Effector memory CD8-positive, alpha-beta T cell (primary cell): ENCODE measurements around the gene HDAC10.
A peak's percentile ranks its signal among the peaks of the same experiment; 100 is the strongest.

Source experiments
- ATAC-seq: fragments of 150-1000 bp; cut with Tn5 transposase; replicated peaks from 2 replicates; pipeline ENCODE4 v1.10.0; 2021; ENCODE audit warnings: mild to moderate bottlenecking, moderate library complexity
- DNase-seq, 3 experiments: peaks; one replicate each; pipeline ENCODE4 v3.0.0; 2021
- H3K27ac Mint-ChIP-seq, 2 donors: one replicate each; pipeline ENCODE4 v1.8.0; 2022; ENCODE audit warnings: mild to moderate bottlenecking in 2 of 2, mixed read lengths in 2 of 2, moderate library complexity in 2 of 2
- H3K27me3 Mint-ChIP-seq, 2 donors: one replicate each; pipeline ENCODE4 v1.8.0; 2022; ENCODE audit warnings: mixed read lengths in 2 of 2
- H3K36me3 Mint-ChIP-seq: one replicate; pipeline ENCODE4 v1.8.0; 2022; ENCODE audit warnings: mild to moderate bottlenecking, moderate library complexity, mixed read lengths; ENCODE audit not compliant: insufficient read depth
- H3K4me1 Mint-ChIP-seq, 2 donors: one replicate each; pipeline ENCODE4 v1.8.0; 2022; ENCODE audit warnings: low read depth in 2 of 2, mixed read lengths in 2 of 2
- H3K4me3 Mint-ChIP-seq, 2 donors: one replicate each; pipeline ENCODE4 v1.8.0; 2022; ENCODE audit warnings: mild to moderate bottlenecking in 2 of 2, mixed read lengths in 2 of 2, moderate library complexity in 2 of 2
- H3K9me3 Mint-ChIP-seq, 2 donors: one replicate each; pipeline ENCODE4 v1.8.0; 2022; ENCODE audit warnings: mixed read lengths in 2 of 2

Gene HDAC10

DNA sequence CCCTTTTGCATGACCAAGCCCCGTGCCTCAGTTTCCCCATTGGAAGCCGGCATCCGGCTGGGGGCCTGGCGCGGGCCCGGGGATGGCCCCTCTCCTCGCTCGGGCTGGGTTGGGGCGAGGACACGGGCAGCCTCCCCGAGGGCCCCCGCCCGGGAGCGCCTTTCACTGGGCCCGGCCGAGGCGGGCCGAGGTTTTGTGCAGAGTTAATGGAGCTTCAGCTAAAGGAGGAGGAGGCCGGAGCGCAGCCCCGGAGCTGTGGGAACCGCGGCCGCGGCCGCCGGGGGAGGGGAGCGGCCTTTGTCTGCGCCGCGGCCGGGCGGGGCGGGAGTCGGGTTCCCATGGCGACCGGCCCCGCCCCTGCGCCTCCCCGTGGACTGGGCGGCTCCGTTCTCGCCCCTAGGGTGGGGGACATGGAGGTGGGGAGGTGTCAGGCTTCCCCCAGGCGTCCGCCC, 20.5 kb upstream of the HDAC10 start:
- peak overlapping the region in 1 of 2 donors; percentile 74 for H3K4me3 Mint-ChIP-seq
- peaks cover 8 to 13% of the 10 kb centered on the region in 2 donors for H3K4me1 Mint-ChIP-seq
- peak; percentile 11 for ATAC-seq
- H3K27me3 Mint-ChIP-seq = peaks cover 0 to 7% of the 10 kb centered on the region in 2 donors
- H3K36me3 Mint-ChIP-seq = peaks cover 10% of the 10 kb centered on the region
- no peaks in the 10 kb centered on the region for H3K9me3 Mint-ChIP-seq
- DNase-seq = peak; percentile 36 to 38 (median 37)
- no peak overlapping the region for H3K27ac Mint-ChIP-seq

DNA sequence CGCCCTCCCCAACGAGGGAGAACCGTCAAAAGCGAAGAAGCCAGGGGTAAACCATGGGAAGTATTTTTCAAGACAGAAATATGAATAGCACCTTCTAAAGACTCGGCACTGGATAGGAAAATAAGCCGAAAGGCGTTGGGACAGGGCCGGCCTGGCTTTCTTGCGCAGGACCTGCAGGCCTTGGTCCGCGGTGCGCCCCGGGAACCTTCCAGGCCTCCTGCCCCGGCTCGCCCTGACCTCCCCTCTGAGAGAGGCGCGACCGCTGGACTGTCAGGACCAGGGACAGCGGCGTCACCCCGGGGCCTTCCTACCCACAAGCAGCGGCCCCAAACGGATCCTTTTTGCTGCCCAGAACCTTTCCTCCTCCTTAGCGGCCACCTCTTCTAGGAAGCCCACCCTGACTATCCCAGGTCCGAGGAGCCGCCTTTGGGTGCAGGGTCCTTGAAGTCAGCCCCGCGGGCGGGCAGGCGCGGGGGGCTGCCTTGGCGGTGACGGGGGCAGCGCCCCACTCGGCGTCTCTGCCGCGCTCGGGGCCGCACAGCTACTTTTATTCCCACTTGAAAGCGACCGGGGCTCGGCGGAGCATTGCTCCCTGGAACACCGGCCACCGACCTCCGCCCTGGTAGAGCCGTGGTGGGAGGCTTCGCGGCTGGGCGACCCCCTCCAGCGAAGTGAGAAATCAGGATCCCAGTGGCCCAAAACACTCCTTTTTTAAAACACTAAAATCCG, 19.8 kb upstream of the HDAC10 start:
- peaks cover 0 to 7% of the 10 kb centered on the region in 2 donors for H3K27me3 Mint-ChIP-seq
- no peaks in the 10 kb centered on the region for H3K9me3 Mint-ChIP-seq
- ATAC-seq = peak; percentile 70
- peak overlapping the region; percentile 74 to 79 for H3K4me3 Mint-ChIP-seq
- H3K4me1 Mint-ChIP-seq = peaks cover 8 to 13% of the 10 kb centered on the region in 2 donors
- peaks cover 7% of the 10 kb centered on the region for H3K36me3 Mint-ChIP-seq
- peak; percentile 69 to 74 (median 73) for DNase-seq
- H3K27ac Mint-ChIP-seq = no peak overlapping the region

DNA sequence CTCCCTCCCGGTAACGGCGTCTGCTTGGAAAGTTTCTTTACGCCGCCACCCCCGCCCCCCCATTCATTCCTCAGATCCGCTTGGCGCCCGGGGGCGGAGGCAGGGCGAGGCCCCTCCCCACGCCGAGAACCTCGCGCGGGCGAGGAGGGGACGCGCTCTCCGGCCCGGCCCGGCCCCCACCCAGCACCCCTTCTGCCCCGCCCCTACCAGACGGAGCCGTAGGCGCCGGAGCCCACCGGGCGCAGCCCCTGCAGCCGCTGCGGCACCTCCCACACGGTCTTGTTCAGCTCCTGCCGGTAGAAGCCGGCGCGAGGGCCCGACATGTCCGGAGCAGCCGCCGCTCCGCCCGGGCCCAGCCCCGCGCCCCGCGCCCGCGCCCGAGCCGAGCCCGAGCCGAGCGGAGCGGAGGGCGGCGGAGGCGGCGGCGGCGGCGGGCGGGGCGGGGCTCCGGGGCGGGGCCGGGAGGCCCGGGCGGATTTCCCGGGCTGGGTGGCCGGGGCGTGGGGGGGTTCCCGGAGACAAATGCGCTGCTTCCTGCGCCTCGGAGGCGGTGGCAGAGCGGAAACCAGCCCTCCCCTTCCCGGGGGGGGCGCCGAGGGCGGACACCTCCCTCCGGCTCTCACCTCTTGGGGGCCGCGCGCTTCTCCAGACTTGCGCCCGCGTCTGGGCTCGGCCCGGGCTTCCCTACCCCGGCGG, 19.1 kb upstream of the HDAC10 start, which contains the start of gene MAPK11:
Gene MAPK11, minus strand, starts transcription at position 411 of the 696 bp plus-strand sequence. Its CDS starts 88 bp downstream, at position 323.
- Mint-ChIP-seq H3K9me3 (no peaks in the 10 kb centered on the region), H3K27me3 (peaks cover 0 to 7% of the 10 kb centered on the region in 2 donors), H3K27ac (no peak within 1 kb of the TSS), H3K4me1 (peaks cover 8 to 13% of the 10 kb centered on the region in 2 donors), H3K4me3 (peak within 1 kb of the TSS; percentile 74 to 79), H3K36me3 (peaks cover 2% of the 10 kb centered on the region)
- DNase-seq = peak; percentile 54 to 67 (median 63)
- peak; percentile 71 for ATAC-seq

DNA sequence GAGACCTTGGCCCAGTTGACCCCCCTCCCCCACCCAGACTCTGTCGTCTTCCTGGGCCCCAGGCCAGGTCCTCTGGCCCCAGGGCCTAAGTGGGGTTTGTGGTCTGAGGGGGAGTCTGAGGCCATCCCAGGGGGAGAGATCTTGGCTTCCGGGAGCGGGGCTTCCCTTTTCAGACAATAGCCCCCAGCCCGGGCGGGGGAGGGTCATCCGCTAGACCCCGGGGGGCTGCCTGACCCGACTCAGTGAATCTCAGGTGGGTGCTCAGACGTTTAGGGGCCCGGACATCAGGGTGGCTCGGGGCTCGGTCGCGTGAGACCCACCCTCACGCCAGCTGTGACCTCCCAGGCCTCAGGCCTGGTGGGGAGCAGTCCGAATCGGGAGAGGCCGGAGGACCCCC, 18.5 kb upstream of the HDAC10 start:
- Mint-ChIP-seq H3K4me3 (peak overlapping the region; percentile 66 to 70), H3K36me3 (no peaks in the 10 kb centered on the region), H3K27ac (no peak overlapping the region), H3K9me3 (no peaks in the 10 kb centered on the region), H3K27me3 (peaks cover 0 to 7% of the 10 kb centered on the region in 2 donors), H3K4me1 (peaks cover 8 to 12% of the 10 kb centered on the region in 2 donors)
- DNase-seq (no peak), ATAC-seq (no peak)

DNA sequence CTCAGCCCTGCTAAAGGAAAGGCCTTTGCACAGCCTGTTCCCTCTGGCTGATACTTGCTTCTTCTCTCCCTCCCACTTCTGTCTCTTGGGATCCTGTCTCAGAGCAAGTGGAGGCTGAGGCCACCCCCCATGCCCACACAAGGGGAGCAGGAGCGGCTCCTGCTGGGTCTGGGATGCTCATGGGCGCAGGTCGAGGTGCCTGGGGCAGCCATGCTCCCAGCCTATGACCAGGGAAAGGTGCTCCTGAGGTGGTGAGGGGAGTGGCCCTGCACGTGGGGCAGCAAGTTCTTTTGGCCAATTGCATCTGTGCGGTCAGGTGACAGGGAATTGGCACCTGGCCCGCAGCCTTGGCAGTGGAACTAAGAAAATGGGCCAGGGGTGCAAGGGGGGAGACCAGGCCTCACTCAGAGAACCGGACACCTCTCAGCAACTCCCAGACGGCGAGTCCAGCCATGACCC, 17.6 kb upstream of the HDAC10 start:
- Mint-ChIP-seq H3K36me3 (no peaks in the 10 kb centered on the region), H3K9me3 (no peaks in the 10 kb centered on the region), H3K27ac (no peak overlapping the region), H3K27me3 (peaks cover 0 to under 1% of the 10 kb centered on the region in 2 donors), H3K4me3 (peak overlapping the region; percentile 32 to 66), H3K4me1 (peaks cover 4 to 6% of the 10 kb centered on the region in 2 donors)
- ATAC-seq (no peak), DNase-seq (no peak)

DNA sequence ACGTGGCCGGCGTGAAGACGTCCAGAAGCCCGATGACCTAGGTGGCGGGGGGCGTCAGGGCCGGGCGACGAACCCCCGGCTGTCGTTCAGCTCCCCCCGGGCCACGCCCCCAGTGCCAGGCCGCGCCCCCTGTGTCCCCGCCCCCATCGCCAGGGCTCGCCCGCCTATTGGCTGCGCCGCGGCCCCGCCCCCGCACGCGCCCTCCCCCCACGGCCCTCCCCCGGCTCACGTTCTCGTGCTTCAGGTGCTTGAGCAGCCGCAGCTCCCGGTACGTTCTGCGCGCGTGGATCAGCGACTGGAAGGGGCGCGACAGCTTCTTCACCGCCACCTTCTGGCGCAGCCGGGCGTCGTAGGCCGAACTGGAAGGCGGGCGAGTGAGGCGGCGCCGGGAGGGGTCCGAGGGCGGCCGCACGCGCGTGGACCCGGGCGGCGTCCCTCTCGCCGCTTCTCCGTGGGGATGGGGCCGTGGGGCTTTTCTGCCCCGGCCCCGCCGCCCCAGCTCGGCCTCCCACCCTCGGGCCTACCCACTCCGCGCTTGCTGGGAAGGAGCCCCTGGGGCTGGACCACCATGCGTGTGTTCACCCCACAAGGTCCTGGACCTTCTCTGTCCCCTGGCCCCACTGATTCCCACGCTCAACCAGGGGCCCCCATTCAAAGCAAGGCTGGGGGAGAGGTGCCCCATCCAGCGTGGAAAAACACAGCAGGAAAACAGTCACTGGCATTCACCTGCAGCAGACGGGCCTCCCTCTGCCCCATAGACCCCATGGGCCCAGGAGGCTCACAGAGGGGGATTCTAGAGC, 16.7 kb upstream of the HDAC10 start:
- H3K4me3 Mint-ChIP-seq = no peak overlapping the region
- H3K27ac Mint-ChIP-seq = no peak overlapping the region
- no peaks in the 10 kb centered on the region for H3K36me3 Mint-ChIP-seq
- H3K27me3 Mint-ChIP-seq = peaks cover 6 to 8% of the 10 kb centered on the region in 2 donors
- no peak for ATAC-seq
- peaks cover 4 to 6% of the 10 kb centered on the region in 2 donors for H3K4me1 Mint-ChIP-seq
- peak in 1 of 3 experiments; percentile 20 for DNase-seq
- no peaks in the 10 kb centered on the region for H3K9me3 Mint-ChIP-seq

DNA sequence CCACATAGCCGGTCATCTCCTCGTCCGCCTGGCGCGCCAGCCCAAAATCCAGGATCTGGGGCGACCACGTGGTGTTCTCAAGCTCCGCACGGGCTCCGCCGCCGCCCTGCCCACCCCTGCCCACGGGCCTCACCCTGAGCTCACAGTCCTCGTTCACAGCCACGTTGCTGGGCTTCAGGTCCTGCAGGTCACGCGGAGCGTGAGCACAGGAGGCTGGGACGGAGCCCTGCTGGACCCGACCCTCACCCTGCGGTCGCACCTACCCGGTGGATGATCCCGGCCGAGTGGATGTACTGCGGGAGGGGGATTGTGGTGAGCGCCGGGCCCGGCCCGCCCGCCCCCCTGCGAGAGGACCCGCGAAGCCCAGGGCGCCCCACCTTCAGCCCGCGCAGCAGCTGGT, 15.9 kb upstream of the HDAC10 start:
- no peaks in the 10 kb centered on the region for H3K9me3 Mint-ChIP-seq
- no peak overlapping the region for H3K4me3 Mint-ChIP-seq
- H3K27me3 Mint-ChIP-seq = peaks cover 14 to 16% of the 10 kb centered on the region in 2 donors

DNA sequence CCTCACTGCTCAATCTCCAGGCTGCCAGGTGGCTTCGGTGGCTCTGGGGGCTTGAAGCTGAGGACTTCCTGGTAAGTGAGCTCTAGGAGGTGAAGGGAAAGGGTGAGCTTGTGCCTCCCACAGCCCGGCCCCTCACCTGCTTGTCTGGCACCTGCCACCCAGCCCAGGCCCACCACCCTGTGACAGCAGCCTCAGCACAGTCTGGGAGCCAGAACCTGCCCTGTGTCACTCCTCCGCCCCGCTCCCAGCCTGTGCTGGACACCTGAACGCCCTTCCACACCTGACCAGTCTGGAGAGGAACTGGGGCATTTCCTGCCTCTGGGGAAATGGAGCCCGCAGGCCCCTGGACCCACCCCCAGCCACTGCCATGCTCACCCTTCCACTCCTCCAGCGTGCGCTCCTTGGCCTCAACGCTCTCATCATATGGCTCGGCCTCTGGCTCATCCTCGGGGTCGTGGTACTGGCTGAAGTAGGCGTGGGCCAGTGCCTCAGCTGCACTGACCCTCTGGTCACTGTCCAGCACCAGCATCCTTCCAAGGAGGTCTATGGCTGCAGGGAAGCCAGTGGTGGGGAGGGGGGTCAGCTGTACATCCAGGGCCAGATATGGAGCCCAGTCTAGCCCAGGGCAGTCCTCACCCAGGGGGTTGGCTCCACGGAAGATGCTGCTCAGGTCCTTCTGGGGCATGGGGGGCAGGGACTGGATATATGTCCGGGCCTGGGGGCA, 14.0 kb upstream of the HDAC10 start:
- Mint-ChIP-seq H3K9me3 (no peaks in the 10 kb centered on the region), H3K4me1 (peaks cover 6 to 8% of the 10 kb centered on the region in 2 donors), H3K36me3 (no peaks in the 10 kb centered on the region), H3K27ac (no peak overlapping the region), H3K27me3 (peaks cover 16 to 20% of the 10 kb centered on the region in 2 donors), H3K4me3 (peak overlapping the region in 1 of 2 donors; percentile 42)
- no peak for ATAC-seq
- no peak for DNase-seq

More for the DNA sequence above, 15.9 kb upstream of the HDAC10 start:
- H3K27ac Mint-ChIP-seq = no peak overlapping the region
- no peaks in the 10 kb centered on the region for H3K36me3 Mint-ChIP-seq
- DNase-seq (no peak), ATAC-seq (no peak)
- H3K4me1 Mint-ChIP-seq = peaks cover 8 to 9% of the 10 kb centered on the region in 2 donors

DNA sequence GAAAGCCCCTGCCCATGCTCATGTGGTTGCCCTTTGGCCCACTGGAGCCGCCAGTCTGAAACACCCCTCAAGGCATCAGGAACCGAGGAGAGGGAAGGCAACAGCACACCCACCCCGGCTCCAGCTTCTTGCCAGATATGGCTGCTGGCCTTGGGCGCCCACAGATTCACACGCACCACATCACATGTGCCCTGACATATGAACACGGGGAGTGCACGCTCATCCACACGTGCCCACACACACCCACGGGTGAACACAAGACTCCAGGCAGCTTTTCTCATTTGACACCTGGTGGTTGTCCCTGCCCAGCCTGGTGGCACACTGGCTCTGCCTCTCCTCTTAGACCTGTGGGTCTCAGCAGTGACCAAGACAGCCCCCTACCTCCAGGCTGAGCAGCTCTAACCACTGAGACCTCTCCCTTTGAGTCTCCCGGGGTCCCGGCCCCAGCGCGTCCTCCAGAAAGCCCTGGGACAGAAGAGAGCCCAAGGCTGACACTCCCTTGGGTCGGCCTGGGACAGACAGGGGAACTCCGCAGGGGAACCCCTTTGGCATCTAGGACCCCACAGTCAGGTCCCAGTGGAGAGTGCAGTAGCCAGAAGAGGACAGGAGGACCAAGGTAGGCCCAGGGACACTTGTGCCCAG, 13.2 kb upstream of the HDAC10 start:
- no peak for ATAC-seq
- no peaks in the 10 kb centered on the region for H3K9me3 Mint-ChIP-seq
- no peak overlapping the region for H3K27ac Mint-ChIP-seq
- DNase-seq = no peak
- H3K27me3 Mint-ChIP-seq = peaks cover 16 to 25% of the 10 kb centered on the region in 2 donors
- peaks cover 6 to 8% of the 10 kb centered on the region in 2 donors for H3K4me1 Mint-ChIP-seq
- H3K4me3 Mint-ChIP-seq = no peak overlapping the region
- H3K36me3 Mint-ChIP-seq = no peaks in the 10 kb centered on the region

DNA sequence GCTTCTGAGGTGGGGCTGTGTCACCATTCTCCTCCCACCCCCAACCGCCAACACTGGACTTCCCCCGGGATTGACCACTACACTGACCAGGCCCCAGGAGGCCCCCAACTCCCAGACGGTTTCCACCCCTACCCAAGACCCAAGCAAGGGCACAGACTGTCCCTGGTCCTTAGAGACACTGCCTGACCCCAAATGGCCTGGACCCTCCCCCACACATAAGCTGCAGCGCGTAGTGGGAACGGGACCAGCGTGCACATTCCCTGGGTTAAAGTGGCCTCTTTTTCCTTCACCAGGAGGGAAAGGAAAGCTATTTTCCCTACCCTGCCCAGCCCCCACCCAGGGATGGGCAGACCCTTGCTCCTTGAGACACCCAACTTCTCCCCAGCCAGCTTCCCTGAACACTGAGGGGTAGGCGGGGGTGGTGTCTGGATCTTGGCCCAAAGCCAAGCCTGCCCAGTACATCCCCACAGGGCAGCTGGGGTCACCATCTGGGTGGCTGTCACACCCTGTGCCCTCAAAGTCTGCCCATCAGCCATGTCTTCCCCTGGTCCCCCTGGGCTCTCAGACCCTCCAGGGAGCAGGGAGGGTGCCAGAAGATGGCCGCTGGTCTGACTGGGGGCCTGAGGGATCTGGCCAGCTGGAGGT, 12.0 kb upstream of the HDAC10 start:
- ATAC-seq = no peak
- Mint-ChIP-seq H3K4me1 (peaks cover 6 to 9% of the 10 kb centered on the region in 2 donors), H3K27me3 (peaks cover 16 to 36% of the 10 kb centered on the region in 2 donors), H3K27ac (no peak overlapping the region), H3K4me3 (peak overlapping the region in 1 of 2 donors; percentile 80), H3K36me3 (no peaks in the 10 kb centered on the region), H3K9me3 (no peaks in the 10 kb centered on the region)
- no peak for DNase-seq

DNA sequence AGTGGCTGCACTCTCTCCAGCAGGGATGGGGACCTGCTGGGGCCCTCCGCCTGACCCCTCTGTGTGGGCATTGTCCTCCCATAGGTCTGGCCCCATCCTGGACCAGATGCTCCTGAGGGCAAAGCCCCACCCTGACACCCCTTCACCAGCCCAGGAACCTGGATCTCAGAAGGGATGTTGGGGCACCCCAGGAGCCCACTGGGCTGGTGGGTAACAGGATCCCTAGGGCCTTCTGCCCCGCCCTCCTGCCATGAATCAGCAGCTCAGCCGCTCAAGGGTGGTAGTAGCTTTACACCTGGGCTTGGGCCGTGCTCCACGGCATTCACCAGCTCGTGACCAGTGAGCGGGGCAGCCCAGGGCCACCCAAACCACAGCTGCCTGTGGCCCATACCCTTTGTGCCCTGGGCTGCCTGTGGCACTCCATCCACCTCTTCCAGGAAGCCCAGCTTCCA, 11.4 kb upstream of the HDAC10 start:
- H3K27ac Mint-ChIP-seq = no peak overlapping the region
- H3K4me3 Mint-ChIP-seq = peak overlapping the region; percentile 75 to 80
- DNase-seq (no peak), ATAC-seq (no peak)
- H3K36me3 Mint-ChIP-seq = no peaks in the 10 kb centered on the region
- H3K9me3 Mint-ChIP-seq = no peaks in the 10 kb centered on the region
- H3K4me1 Mint-ChIP-seq = peaks cover 6 to 9% of the 10 kb centered on the region in 2 donors
- peaks cover 16 to 43% of the 10 kb centered on the region in 2 donors for H3K27me3 Mint-ChIP-seq
